ENCODE data around the gene HIVEP2. TPM values are rescaled to one million over a fixed set of nuclear protein-coding genes. Genes with fewer than 3 reads are reported as not detected.

Gene HIVEP2
- polyA plus RNA-seq, 3 donors, result 0.16 to 1.4 (median 0.64) TPM

- H3K4me3 Mint-ChIP-seq, result no peak overlapping the region
- Histone ChIP-seq H3K4me3 (replicated peaks in 1 of 3; ENCODE audit: low read depth in 2 of 3, low read length in 3 of 3) (no peak overlapping the region), H3K9ac (ENCODE audit: insufficient read depth, low read length, poor library complexity, severe bottlenecking) (no peak overlapping the region), H4K20me1 (ENCODE audit: insufficient read depth, low read length) (no peaks in the 10 kb centered on the region), H3K27ac (ENCODE audit: low read depth in 1 of 2, low read length in 2 of 2) (no peak overlapping the region), H3K36me3 (replicated peaks in 1 of 2; ENCODE audit: control insufficient read depth in 1 of 2, insufficient read depth in 2 of 2, low read length in 2 of 2) (no peaks in the 10 kb centered on the region), H3K9me3 (replicated peaks in 1 of 2; ENCODE audit: control insufficient read depth in 1 of 2, insufficient read depth in 1 of 2, low read length in 2 of 2) (no peaks in the 10 kb centered on the region), H3K79me2 (ENCODE audit: insufficient read depth, low read length) (no peaks in the 10 kb centered on the region), H3K4me2 (replicated peaks; ENCODE audit: extremely low read depth, low read length, poor library complexity, severe bottlenecking) (no peak overlapping the region), H3K27me3 (ENCODE audit: control insufficient read depth in 2 of 2, insufficient read depth in 2 of 2, low read length in 2 of 2) (no peaks in the 10 kb centered on the region), H2AFZ (ENCODE audit: insufficient read depth, low read depth, low read length, poor library complexity, severe bottlenecking) (no peak overlapping the region), H3K4me1 (ENCODE audit: control insufficient read depth in 1 of 2, insufficient read depth in 2 of 2, low read length in 2 of 2) (peaks cover 23 to 25% of the 10 kb centered on the region in 2 donors)
- intact Hi-C loops (cut with micrococcal nuclease), result no loop called here
- peaks cover 27% of the 10 kb centered on the region for H3K4me1 Mint-ChIP-seq
- peaks cover 0 to 4% of the 10 kb centered on the region in 2 donors for H3K36me3 Mint-ChIP-seq
- no peak overlapping the region for H3K27ac Mint-ChIP-seq
- peaks cover 0 to 4% (median 0%) of the 10 kb centered on the region in 7 donors for H3K9me3 Mint-ChIP-seq
- H3K27me3 Mint-ChIP-seq (ENCODE audit: low read depth in 3 of 3), result no peaks in the 10 kb centered on the region
- 93% methylated on average over 3 of the region's 4 CpGs for WGBS (ENCODE audit: insufficient coverage)
- TF ChIP-seq, protein P1, sequence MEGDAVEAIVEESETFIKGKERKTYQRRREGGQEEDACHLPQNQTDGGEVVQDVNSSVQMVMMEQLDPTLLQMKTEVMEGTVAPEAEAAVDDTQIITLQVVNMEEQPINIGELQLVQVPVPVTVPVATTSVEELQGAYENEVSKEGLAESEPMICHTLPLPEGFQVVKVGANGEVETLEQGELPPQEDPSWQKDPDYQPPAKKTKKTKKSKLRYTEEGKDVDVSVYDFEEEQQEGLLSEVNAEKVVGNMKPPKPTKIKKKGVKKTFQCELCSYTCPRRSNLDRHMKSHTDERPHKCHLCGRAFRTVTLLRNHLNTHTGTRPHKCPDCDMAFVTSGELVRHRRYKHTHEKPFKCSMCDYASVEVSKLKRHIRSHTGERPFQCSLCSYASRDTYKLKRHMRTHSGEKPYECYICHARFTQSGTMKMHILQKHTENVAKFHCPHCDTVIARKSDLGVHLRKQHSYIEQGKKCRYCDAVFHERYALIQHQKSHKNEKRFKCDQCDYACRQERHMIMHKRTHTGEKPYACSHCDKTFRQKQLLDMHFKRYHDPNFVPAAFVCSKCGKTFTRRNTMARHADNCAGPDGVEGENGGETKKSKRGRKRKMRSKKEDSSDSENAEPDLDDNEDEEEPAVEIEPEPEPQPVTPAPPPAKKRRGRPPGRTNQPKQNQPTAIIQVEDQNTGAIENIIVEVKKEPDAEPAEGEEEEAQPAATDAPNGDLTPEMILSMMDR (IDR thresholded peaks at IDR 0.05), result no peak
- no peak for DNase-seq
These were observed 13.4 kb upstream of the HIVEP2 start for GRCh38 chr6:142958343-142958742.

DNA sequence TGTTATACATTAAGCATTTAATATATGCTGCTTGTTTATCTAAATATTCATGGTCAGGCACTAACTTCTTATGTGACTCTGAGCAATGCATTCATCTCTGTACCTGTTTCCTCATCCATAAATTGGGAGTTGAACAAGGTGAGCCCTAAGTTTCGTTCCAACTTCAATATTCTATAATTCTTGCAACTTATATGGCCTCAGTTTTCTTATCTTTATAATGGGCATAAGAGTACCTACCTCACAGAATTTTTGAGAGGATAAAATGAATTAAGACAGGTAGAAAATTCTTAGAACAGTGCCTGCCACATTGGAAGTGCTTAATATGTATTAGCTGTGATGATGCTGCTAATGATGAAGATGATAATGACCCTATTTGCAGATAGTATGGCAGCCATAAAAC, 11.8 kb upstream of the HIVEP2 start:
- TF ChIP-seq, protein P1 (IDR thresholded peaks at IDR 0.05), result no peak
- no peak overlapping the region for H3K27ac ChIP-seq (ENCODE audit: low read depth in 1 of 2, low read length in 2 of 2)
- intact Hi-C loops (cut with micrococcal nuclease), result no loop called here
- Mint-ChIP-seq H3K4me1 (peaks cover 37% of the 10 kb centered on the region), H3K9me3 (peaks cover 0 to 4% (median 0%) of the 10 kb centered on the region in 7 donors), H3K4me3 (no peak overlapping the region), H3K36me3 (peaks cover 0 to 4% of the 10 kb centered on the region in 2 donors), H3K27ac (no peak overlapping the region), H3K27me3 (ENCODE audit: low read depth in 3 of 3) (peaks cover 0 to 1% (median 0%) of the 10 kb centered on the region in 3 donors)
- no peaks in the 10 kb centered on the region for H3K9me3 ChIP-seq (replicated peaks in 1 of 2; ENCODE audit: control insufficient read depth in 1 of 2, insufficient read depth in 1 of 2, low read length in 2 of 2)
- H4K20me1 ChIP-seq (ENCODE audit: insufficient read depth, low read length), result no peaks in the 10 kb centered on the region
- H3K4me1 ChIP-seq (ENCODE audit: control insufficient read depth in 1 of 2, insufficient read depth in 2 of 2, low read length in 2 of 2), result peaks cover 32 to 35% of the 10 kb centered on the region in 2 donors
- no peaks in the 10 kb centered on the region for H3K79me2 ChIP-seq (ENCODE audit: insufficient read depth, low read length)
- no peak overlapping the region for H3K4me2 ChIP-seq (replicated peaks; ENCODE audit: extremely low read depth, low read length, poor library complexity, severe bottlenecking)
- H3K36me3 ChIP-seq (replicated peaks in 1 of 2; ENCODE audit: control insufficient read depth in 1 of 2, insufficient read depth in 2 of 2, low read length in 2 of 2), result no peaks in the 10 kb centered on the region
- no peak overlapping the region for H3K9ac ChIP-seq (ENCODE audit: insufficient read depth, low read length, poor library complexity, severe bottlenecking)
- H2AFZ ChIP-seq (ENCODE audit: insufficient read depth, low read depth, low read length, poor library complexity, severe bottlenecking), result no peak overlapping the region
- WGBS (ENCODE audit: insufficient coverage), result no CpG with 5 or more reads among the region's 1 CpG
- no peak overlapping the region for H3K4me3 ChIP-seq (replicated peaks in 1 of 3; ENCODE audit: low read depth in 2 of 3, low read length in 3 of 3)
- no peaks in the 10 kb centered on the region for H3K27me3 ChIP-seq (ENCODE audit: control insufficient read depth in 2 of 2, insufficient read depth in 2 of 2, low read length in 2 of 2)
- DNase-seq, result no peak
